Small intestine (tissue), 7 donors: ENCODE results near the gene OR8B12. TPM values are rescaled to one million over a fixed set of nuclear protein-coding genes. Genes with fewer than 3 reads are reported as not detected.
"Not testable (repeated sequence)": the region's sequence is repeated elsewhere in the genome, so short reads cannot be mapped to it uniquely, and the experiment has no call there.

Source experiments
- DNase-seq, 2 donors: peaks; one replicate each; pipeline versions ENCODE4 v3.0.0 to v3.0.0-alpha.2; 2013
- FAIRE-seq: peaks from 2 replicates; lab custom pipeline; 2012; peaks lifted over from hg19 to GRCh38; lab: Jason Lieb, UNC
- H3K27ac ChIP-seq, 3 donors: one replicate each; pipeline ENCODE4 v1.5.1; 2013; ENCODE audit warnings: low read length in 2 of 3, mild to moderate bottlenecking in 2 of 3, control low read depth in 1 of 3, inconsistent platforms in 1 of 3, low read depth in 1 of 3, moderate library complexity in 1 of 3
- H3K27me3 ChIP-seq, 3 donors: one replicate each; pipeline ENCODE4 v1.6.1; 2013; ENCODE audit warnings: low read length in 3 of 3, inconsistent platforms in 1 of 3; ENCODE audit not compliant: control insufficient read depth in 3 of 3, insufficient read depth in 3 of 3
- H3K36me3 ChIP-seq, 3 donors: one replicate each; pipeline ENCODE4 v1.6.1; 2013; ENCODE audit warnings: low read length in 3 of 3, inconsistent platforms in 1 of 3, low read depth in 1 of 3, mild to moderate bottlenecking in 1 of 3, moderate library complexity in 1 of 3; ENCODE audit not compliant: control insufficient read depth in 3 of 3, insufficient read depth in 2 of 3
- H3K4me1 ChIP-seq, 3 donors: one replicate each; pipeline ENCODE4 v1.6.1; 2013; ENCODE audit warnings: low read length in 2 of 3, inconsistent platforms in 1 of 3, low read depth in 1 of 3, mild to moderate bottlenecking in 1 of 3, moderate library complexity in 1 of 3; ENCODE audit not compliant: control insufficient read depth in 3 of 3, insufficient read depth in 2 of 3
- H3K4me3 ChIP-seq, 3 donors: one replicate each; pipeline ENCODE4 v1.5.1; 2013; ENCODE audit warnings: low read length in 3 of 3, control low read depth in 1 of 3, inconsistent platforms in 1 of 3, low read depth in 1 of 3, mild to moderate bottlenecking in 1 of 3, moderate library complexity in 1 of 3
- H3K9me3 ChIP-seq, 2 donors: one replicate each; pipeline ENCODE4 v1.6.1; 2013; ENCODE audit warnings: low read depth in 1 of 2, low read length in 1 of 2; ENCODE audit not compliant: control insufficient read depth in 2 of 2, insufficient read depth in 1 of 2
- WGBS, 3 donors: extraction: QIAGEN DNeasy Blood & Tissue Kit; methylation state at CpG; one replicate each; pipeline ENCODE4 v1.1.7; 2013; 5-methylcytosine and 5-hydroxymethylcytosine counted together
- polyA plus RNA-seq, 4 donors: library from polyadenylated mRNA; stranded (reverse) in 3 of 4; unstranded in 1 of 4; fragments of 200-250 nt in 3 of 4; fragments of 120-200 nt in 1 of 4; gene quantifications; one replicate each; pipeline versions ENCODE4 v1.2.1 to v1.2.3, GENCODE V29; 2013
- donor health status: healthy with polysubstance abuse.
- donor health status: control.
- donor health status: control.
- donor health status: Bipolar disorder and iron deficiency.
- donor health status: healthy.

Gene OR8B12
- polyA plus RNA-seq, 4 donors = not detected

DNA sequence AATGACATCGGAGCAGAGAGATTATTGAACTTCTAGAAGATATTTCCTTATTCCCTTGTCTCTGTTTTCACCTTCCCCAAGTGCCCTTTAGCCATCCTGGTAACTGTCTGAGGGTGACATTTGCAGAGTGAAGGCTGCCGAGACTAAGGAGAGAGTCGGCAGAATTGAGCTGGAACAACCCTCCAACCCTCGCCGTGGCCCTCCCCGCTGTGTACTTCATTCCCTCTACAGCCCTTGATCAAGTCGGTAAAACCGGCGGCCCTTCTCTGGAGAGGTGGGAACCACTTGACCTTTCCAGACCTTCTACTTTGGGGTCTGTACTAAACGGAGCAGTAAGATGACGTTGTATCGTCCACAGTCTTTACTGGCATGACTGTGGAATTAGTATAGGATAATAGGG lies 26.1 kb downstream of the OR8B12 start:
- no peaks in the 10 kb centered on the region for H3K9me3 ChIP-seq
- no peaks in the 10 kb centered on the region for H3K27me3 ChIP-seq
- no peak overlapping the region for H3K4me3 ChIP-seq
- DNase-seq = no peak
- H3K36me3 ChIP-seq = no peaks in the 10 kb centered on the region
- WGBS, 3 donors = 85 to 87% (median 87%) methylated on average over 12 of the region's 12 CpGs
- no peak overlapping the region for H3K27ac ChIP-seq
- FAIRE-seq = no peak
- H3K4me1 ChIP-seq = no peaks in the 10 kb centered on the region

DNA sequence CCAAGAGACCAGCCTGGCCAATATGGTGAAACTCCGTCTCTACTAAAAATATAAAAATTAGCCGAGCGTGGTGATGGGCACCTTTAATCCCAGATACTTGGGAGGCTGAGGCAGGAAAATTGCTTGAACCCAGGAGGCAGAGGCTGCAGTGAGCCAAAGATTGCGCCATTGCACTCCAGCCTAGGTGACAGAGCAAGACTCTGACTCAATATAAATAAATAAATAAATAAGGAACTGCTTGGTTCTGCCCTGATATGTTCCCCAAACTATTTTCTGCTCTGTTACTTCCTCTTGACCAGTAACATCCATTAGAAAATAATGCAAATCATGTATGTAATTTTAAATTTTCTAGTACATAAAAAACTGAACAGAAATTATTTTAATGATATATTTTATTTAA lies 28.8 kb downstream of the OR8B12 start:
- not testable (repeated sequence) for H3K36me3 ChIP-seq, DNase-seq, FAIRE-seq, H3K4me3 ChIP-seq, H3K9me3 ChIP-seq, H3K27ac ChIP-seq, H3K4me1 ChIP-seq, H3K27me3 ChIP-seq
- WGBS, 3 donors = 88 to 90% (median 90%) methylated on average over 4 of the region's 4 CpGs

DNA sequence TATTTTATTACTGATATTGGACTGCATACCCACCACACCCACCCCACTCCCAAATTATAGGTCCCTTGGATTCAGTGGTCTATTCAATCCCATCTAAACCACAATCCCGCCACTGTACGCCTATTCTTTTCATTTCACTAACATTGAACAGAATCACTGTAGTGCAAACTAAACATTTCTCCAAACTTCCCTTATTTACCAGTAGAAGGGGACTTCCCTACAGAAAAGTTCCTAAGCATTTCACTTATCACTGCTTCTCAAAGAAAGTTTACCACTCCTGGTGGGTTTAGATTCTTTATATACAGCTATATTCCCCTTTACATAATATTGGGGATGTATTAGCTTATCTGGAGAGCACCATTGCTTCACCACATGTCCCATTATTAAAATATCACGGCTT lies 29.3 kb downstream of the OR8B12 start:
- FAIRE-seq = no peak
- Histone ChIP-seq H3K9me3 (no peaks in the 10 kb centered on the region), H3K36me3 (no peaks in the 10 kb centered on the region), H3K4me3 (no peak overlapping the region), H3K27me3 (no peaks in the 10 kb centered on the region), H3K27ac (no peak overlapping the region), H3K4me1 (no peaks in the 10 kb centered on the region)
- 82 to 94% (median 84%) methylated on average over 3 of the region's 3 CpGs for WGBS, 3 donors
- no peak for DNase-seq

DNA sequence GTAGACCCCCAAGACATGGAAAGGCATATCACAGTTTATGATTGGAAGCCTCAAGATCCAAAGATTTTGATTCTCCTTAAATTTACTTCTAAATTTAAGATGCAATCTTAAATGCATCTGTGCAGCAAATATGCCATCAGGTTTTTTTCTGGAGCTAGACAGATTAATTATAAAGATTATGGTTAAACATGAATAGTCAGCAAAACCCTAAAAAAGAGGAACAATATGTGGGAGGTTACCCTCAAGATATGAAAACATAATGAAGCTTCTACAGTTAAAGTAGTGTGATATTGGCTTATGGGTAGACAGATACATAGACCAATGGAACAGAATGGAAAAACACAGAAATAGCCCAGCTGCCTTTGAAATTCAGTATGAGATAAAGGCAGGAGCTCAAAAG lies 31.7 kb downstream of the OR8B12 start:
- no peaks in the 10 kb centered on the region for H3K9me3 ChIP-seq
- FAIRE-seq = no peak
- no peaks in the 10 kb centered on the region for H3K27me3 ChIP-seq
- no peaks in the 10 kb centered on the region for H3K4me1 ChIP-seq
- DNase-seq = no peak
- H3K27ac ChIP-seq = no peak overlapping the region
- H3K36me3 ChIP-seq = no peaks in the 10 kb centered on the region
- H3K4me3 ChIP-seq = no peak overlapping the region

DNA sequence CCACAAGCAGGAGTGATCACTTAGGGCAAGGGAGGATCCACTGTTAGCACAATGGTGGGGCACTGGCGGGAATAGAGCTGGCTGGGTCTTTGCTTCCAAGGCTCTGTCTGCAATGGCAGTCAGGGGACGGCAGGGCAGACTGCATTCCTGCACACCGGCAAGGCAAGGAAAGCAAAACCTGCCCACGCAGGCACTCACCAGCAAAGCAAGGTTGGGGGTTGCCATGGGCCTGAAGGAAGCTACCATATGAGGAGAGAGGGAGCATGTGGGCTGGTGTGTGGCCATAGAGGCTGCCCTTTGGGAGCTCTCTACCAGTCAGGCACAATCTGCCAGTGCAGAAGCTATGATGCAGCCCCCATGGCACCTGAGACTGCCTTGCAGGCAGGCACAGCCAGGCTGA lies 33.2 kb downstream of the OR8B12 start:
- Histone ChIP-seq H3K36me3 (no peaks in the 10 kb centered on the region), H3K9me3 (no peaks in the 10 kb centered on the region), H3K27me3 (no peaks in the 10 kb centered on the region), H3K4me3 (no peak overlapping the region), H3K4me1 (no peaks in the 10 kb centered on the region), H3K27ac (no peak overlapping the region)
- DNase-seq (no peak), FAIRE-seq (no peak)
- WGBS, 3 donors = 60 to 76% (median 75%) methylated on average over 4 of the region's 4 CpGs

DNA sequence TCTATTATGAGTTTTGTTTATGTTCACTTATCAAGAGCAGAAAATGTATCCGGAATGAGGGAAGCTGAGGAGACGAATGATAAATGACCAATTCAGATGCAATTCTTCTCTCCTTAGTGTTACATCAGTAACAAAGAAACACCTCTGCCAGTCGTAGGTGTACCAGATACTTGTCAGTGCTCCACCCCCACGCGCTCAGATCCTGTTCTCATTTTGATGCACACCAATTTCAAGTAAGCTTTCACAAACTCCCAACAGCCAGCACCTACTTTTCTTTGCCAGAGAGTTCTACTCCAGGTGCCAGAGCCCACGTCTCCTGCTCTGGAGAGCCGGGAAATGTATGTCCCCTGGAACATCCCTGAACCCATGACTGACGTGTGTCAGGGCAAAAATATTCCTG lies 43.7 kb downstream of the OR8B12 start:
- no peak overlapping the region for H3K4me3 ChIP-seq
- H3K27ac ChIP-seq = no peak overlapping the region
- H3K9me3 ChIP-seq = no peaks in the 10 kb centered on the region
- no peaks in the 10 kb centered on the region for H3K4me1 ChIP-seq
- no peak for FAIRE-seq
- no peaks in the 10 kb centered on the region for H3K36me3 ChIP-seq
- no peaks in the 10 kb centered on the region for H3K27me3 ChIP-seq
- no peak for DNase-seq
- WGBS, 3 donors = 83 to 89% (median 85%) methylated on average over 8 of the region's 8 CpGs

DNA sequence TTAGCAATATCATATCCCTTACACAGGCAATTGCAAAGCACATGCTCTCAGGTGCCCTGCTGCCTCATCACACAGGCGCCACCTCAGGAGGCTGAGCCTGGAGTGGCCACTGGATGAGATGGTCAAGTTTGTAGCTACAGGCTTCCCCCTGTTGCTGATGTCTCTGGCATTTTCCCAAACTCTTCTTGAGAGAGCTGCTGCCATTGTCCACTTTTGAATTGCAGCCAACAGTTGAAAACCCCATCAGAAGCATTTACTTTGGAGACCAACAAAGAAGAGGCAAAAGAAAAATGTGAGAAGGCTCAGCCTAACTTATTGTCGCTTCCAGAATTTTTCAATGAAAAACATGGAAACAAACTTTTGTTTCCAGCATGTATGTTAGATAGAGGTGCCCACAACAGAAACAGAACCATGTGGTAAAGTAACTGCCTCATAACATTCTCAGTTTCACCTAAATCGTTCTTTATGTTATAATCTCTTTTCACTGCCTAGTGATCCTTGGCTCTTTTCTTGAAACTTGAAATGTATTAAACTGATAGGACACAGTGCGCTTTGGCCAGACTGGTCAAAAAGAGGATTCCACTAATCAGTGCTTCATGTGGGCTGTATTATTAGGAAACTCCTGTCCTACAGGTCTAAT lies 50.3 kb downstream of the OR8B12 start:
- H3K4me3 ChIP-seq = no peak overlapping the region
- no peaks in the 10 kb centered on the region for H3K9me3 ChIP-seq
- DNase-seq (no peak), FAIRE-seq (no peak)
- no peak overlapping the region for H3K27ac ChIP-seq
- no peaks in the 10 kb centered on the region for H3K4me1 ChIP-seq
- no peaks in the 10 kb centered on the region for H3K27me3 ChIP-seq
- H3K36me3 ChIP-seq = no peaks in the 10 kb centered on the region
- WGBS, 3 donors = 84 to 88% (median 84%) methylated on average over 4 of the region's 4 CpGs

Other genes with a start within 250 kb of the OR8B12 start
- gene OR8D1, start 229.7 kb downstream of the OR8B12 start, polyA plus RNA-seq = not detected
- not detected for gene OR8D2, start 223.5 kb downstream of the OR8B12 start, polyA plus RNA-seq
- gene OR8B2, start 159.2 kb downstream of the OR8B12 start, polyA plus RNA-seq = not detected
- gene OR8B3, start 144.6 kb downstream of the OR8B12 start, polyA plus RNA-seq = not detected
- gene OR8B4, start 118.8 kb downstream of the OR8B12 start, polyA plus RNA-seq = not detected
- gene OR8B8, start 98.0 kb downstream of the OR8B12 start, polyA plus RNA-seq = not detected
- not detected for gene OR8A1, start 26.3 kb upstream of the OR8B12 start, polyA plus RNA-seq
- under 1 TPM in 1 of 4 donors, not detected in 3; 0.04 TPM for gene PANX3, start 67.8 kb upstream of the OR8B12 start, polyA plus RNA-seq
- 10 to 100 TPM; 22.5 to 47.4 (median 41.1) TPM for gene TBRG1, start 79.2 kb upstream of the OR8B12 start, polyA plus RNA-seq
- gene SIAE, start 130.1 kb upstream of the OR8B12 start, polyA plus RNA-seq = 10 to 100 TPM in 3 of 4 donors, 1 to 10 TPM in 1; 4.1 to 68.9 (median 27.5) TPM
- gene SPA17, start 130.2 kb upstream of the OR8B12 start, polyA plus RNA-seq = 1 to 10 TPM; 3.2 to 9.8 (median 7.0) TPM
- 1 to 10 TPM in 2 of 4 donors, under 1 TPM in 1, not detected in 1; 0.67 to 6.5 (median 2.3) TPM for gene NRGN, start 196.3 kb upstream of the OR8B12 start, polyA plus RNA-seq
- 1 to 10 TPM in 1 of 4 donors, under 1 TPM in 1, not detected in 2; 0.91 to 6.4 TPM for gene VSIG2, start 208.6 kb upstream of the OR8B12 start, polyA plus RNA-seq
- gene ESAM, start 218.6 kb upstream of the OR8B12 start, polyA plus RNA-seq = 10 to 100 TPM in 2 of 4 donors, 1 to 10 TPM in 1, under 1 TPM in 1; 0.67 to 38.3 (median 6.9) TPM